A549 (cell line): Measurements from ENCODE around the gene APOC1.

Experiments
- HOXA7 ChIP-seq: fragments of 250-450 bp; sonication (Bioruptor Pico); IDR thresholded peaks from 2 replicates; pipeline ENCODE4 v1.5.0; 2020; ENCODE audit warnings: mild to moderate bottlenecking, moderate library complexity
- MYC ChIP-seq: IDR thresholded peaks from 2 replicates; pipeline ENCODE4 v1.6.1; 2012; ENCODE audit warnings: mild to moderate bottlenecking, inconsistent platforms, low read length, improper control_type of control experiment, borderline replicate concordance
- RAD21 ChIP-seq, 2 experiments: fragments of >200 bp in 1 of 2; sonication (Bioruptor Twin) in 1 of 2; formaldehyde crosslinking in 1 of 2; IDR thresholded peaks in 1 of 2; conservative IDR thresholded peaks in 1 of 2; 2 replicates in 1 of 2; 3 replicates in 1 of 2; pipeline ENCODE4 v1.6.1; 2012 to 2018; ENCODE audit warnings: inconsistent platforms in 1 of 2
- TF ChIP-seq, protein P1 (sequence below): fragments of >200 bp; sonication (Bioruptor Twin); formaldehyde crosslinking; IDR thresholded peaks from 3 replicates; pipeline ENCODE4 v1.5.1; 2016
- TF ChIP-seq, protein P2 (sequence below): IDR thresholded peaks from 2 replicates; pipeline ENCODE4 v1.6.1; 2012; ENCODE audit warnings: low read depth, borderline replicate concordance

DNA sequence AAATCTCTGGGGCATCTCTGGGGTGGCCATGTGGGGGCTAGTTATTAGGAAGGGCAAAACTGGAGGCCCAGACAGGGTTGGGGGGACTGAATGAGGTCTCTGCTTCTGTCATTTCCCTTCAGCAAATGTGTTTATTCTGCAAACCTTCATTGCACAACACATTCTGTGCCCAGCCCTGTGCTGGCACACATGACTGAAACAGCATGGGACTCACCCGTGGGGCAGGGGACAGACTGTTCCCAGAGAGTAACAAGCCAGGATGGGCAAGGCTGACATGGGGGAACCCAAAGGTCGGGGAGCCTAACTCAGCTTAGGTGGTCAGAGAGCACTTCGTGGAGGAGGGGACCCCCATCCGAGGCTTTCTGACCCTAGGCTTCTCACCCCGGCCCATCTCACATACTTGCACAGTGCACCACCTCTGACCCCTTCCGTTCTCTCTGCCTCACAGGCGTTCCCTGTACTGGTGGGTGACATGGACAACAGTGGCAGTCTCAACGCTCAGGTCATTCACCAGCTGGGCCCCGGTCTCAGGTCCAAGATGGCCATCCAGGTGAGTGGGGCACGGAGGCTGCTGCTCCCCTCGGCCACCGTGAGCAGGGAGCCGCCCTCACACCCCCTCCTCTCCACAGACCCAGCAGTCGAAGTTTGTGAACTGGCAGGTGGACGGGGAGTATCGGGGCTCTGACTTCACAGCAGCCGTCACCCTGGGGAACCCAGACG, 20.9 kb upstream of the APOC1 start:
- TF ChIP-seq, protein P1, sequence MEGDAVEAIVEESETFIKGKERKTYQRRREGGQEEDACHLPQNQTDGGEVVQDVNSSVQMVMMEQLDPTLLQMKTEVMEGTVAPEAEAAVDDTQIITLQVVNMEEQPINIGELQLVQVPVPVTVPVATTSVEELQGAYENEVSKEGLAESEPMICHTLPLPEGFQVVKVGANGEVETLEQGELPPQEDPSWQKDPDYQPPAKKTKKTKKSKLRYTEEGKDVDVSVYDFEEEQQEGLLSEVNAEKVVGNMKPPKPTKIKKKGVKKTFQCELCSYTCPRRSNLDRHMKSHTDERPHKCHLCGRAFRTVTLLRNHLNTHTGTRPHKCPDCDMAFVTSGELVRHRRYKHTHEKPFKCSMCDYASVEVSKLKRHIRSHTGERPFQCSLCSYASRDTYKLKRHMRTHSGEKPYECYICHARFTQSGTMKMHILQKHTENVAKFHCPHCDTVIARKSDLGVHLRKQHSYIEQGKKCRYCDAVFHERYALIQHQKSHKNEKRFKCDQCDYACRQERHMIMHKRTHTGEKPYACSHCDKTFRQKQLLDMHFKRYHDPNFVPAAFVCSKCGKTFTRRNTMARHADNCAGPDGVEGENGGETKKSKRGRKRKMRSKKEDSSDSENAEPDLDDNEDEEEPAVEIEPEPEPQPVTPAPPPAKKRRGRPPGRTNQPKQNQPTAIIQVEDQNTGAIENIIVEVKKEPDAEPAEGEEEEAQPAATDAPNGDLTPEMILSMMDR, result no peak
- TF ChIP-seq HOXA7 (CRISPR knock-in tag) (no peak), MYC (no peak), RAD21 (conservative IDR thresholded peaks at IDR 0.05 in 1 of 2, IDR thresholded peaks at IDR 0.05 in 1 of 2) (no peak)
- TF ChIP-seq, protein P2, sequence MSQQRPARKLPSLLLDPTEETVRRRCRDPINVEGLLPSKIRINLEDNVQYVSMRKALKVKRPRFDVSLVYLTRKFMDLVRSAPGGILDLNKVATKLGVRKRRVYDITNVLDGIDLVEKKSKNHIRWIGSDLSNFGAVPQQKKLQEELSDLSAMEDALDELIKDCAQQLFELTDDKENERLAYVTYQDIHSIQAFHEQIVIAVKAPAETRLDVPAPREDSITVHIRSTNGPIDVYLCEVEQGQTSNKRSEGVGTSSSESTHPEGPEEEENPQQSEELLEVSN, result no peak
